GM06990 (cell line): Measurements from ENCODE around the gene TEDC1.

Source experiments
- DNase-seq: peaks from one replicate; pipeline ENCODE4 v3.0.0-alpha.2; 2011; ENCODE audit not compliant: insufficient read length; ENCODE audit errors: extremely low read depth
- H3K27me3 ChIP-seq: replicated peaks from 2 replicates; pipeline ENCODE4 v1.6.0; 2011; ENCODE audit warnings: low read length; ENCODE audit not compliant: control insufficient read depth, insufficient read depth
- H3K36me3 ChIP-seq: 2 replicates; pipeline ENCODE4 v1.5.1; 2011; ENCODE audit warnings: low read length; ENCODE audit not compliant: control insufficient read depth, insufficient read depth
- H3K4me3 ChIP-seq: replicated peaks from 2 replicates; pipeline ENCODE4 v1.5.1; 2011; ENCODE audit warnings: low read depth, mild to moderate bottlenecking, control low read depth, low read length
- TF ChIP-seq, protein P1 (sequence below): IDR thresholded peaks from 2 replicates; pipeline ENCODE4 v1.5.1; 2011; ENCODE audit warnings: low read length, control low read depth, mild to moderate bottlenecking, inconsistent platforms; ENCODE audit not compliant: insufficient read depth, poor library complexity, severe bottlenecking

TEDC1 gene

DNA sequence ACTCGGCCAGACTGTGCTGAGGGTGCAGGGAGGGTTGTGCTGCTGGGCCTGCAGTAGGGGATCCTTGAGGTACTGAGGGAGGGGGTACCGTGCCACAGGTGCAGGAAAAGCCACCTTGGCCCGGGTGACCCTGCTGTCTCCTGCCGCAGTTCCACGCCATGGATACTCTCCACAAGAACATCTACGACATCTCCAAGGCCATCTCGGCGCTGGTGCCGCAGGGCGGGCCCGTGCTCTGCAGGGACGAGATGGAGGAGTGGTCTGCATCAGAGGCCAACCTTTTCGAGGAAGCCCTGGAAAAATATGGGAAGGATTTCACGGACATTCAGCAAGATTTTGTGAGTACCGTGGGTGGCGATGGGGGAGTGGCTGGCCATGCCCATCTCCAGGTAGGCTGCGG, 30.4 kb upstream of the TEDC1 start:
- no peaks in the 10 kb centered on the region for H3K27me3 ChIP-seq
- peaks cover 27% of the 10 kb centered on the region for H3K36me3 ChIP-seq
- no peak overlapping the region for H3K4me3 ChIP-seq
- DNase-seq = no peak
- TF ChIP-seq, protein P1, sequence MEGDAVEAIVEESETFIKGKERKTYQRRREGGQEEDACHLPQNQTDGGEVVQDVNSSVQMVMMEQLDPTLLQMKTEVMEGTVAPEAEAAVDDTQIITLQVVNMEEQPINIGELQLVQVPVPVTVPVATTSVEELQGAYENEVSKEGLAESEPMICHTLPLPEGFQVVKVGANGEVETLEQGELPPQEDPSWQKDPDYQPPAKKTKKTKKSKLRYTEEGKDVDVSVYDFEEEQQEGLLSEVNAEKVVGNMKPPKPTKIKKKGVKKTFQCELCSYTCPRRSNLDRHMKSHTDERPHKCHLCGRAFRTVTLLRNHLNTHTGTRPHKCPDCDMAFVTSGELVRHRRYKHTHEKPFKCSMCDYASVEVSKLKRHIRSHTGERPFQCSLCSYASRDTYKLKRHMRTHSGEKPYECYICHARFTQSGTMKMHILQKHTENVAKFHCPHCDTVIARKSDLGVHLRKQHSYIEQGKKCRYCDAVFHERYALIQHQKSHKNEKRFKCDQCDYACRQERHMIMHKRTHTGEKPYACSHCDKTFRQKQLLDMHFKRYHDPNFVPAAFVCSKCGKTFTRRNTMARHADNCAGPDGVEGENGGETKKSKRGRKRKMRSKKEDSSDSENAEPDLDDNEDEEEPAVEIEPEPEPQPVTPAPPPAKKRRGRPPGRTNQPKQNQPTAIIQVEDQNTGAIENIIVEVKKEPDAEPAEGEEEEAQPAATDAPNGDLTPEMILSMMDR = no peak

DNA sequence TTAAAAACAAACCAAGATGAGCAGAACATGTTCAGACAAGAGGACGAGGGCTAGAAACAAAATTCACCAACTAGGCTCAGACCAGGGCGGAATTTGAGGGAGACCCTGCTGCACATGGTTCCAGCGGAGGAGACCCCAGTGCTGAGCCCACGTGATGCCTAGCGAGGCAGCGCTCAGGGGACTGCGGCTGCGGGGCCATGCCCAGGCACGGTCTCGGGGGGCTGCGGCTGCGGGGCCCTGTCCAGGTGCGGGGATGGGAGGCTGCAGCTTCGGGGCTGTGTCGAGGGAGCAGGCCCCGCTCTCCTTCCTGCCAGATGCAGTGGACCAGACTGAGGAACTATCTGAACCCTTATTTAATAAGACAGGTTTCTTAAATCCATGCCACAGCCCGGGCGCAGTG, 29.1 kb upstream of the TEDC1 start:
- TF ChIP-seq, protein P1 = no peak
- Histone ChIP-seq H3K27me3 (no peaks in the 10 kb centered on the region), H3K36me3 (peaks cover 23% of the 10 kb centered on the region), H3K4me3 (no peak overlapping the region)
- no peak for DNase-seq

DNA sequence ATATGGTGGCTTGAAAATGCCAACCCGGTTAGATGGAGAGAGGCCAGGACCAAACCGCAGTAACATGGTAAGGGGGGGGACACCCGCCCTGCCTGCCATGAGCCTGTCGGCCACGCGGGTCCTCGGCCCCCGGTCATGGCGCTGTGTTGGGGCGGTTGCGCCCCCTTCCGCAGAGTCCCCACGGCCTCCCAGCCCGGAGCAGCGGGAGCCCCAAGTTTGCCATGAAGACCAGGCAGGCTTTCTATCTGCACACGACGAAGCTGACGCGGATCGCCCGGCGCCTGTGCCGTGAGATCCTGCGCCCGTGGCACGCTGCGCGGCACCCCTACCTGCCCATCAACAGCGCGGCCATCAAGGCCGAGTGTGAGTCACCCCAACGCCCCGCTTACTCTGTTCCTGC, 26.5 kb upstream of the TEDC1 start:
- H3K27me3 ChIP-seq = no peaks in the 10 kb centered on the region
- no peak for DNase-seq
- H3K36me3 ChIP-seq = peaks cover 23% of the 10 kb centered on the region
- TF ChIP-seq, protein P1 = no peak
- no peak overlapping the region for H3K4me3 ChIP-seq

DNA sequence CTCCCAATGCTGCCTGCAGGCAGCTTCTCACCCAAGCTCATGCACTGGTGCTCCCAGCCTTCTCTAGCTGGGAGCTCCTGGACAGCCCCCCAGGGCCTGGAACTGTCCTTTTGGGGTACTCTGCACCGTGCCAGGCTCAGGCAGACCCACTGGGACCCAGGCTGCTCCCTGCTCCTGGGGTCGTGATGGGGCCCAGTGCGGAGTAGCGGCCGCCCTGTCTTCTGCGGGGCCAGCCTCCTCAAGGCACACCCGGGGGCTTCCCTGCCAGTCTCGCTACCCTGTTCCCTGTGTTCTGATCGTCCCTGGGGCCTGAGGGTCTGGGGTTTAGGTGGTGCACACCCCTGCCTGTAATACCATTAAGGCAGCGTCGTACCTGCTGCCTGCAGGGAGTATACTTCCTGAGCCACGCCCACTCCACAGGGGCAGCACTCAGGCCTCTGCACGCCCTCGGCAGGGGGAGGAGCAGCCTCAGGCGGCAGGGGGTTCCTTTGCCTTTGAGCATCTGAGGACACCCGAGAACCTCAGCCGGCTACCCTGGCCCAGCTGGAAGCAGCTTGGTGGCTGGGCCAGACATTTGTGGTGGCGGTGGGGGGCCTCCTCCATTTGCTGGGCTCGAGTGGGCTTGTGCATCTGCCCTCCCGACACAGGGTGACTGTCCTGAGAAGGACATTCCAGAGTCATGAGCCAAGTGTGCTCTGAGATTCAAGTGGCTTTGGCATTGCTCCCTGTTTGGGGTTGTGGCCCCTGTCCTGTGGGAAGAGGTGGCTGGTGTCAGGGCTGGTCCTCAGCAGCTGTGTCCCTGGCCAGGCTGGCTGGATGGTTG, 25.6 kb upstream of the TEDC1 start:
- Histone ChIP-seq H3K27me3 (no peaks in the 10 kb centered on the region), H3K36me3 (peaks cover 21% of the 10 kb centered on the region), H3K4me3 (no peak overlapping the region)

DNA sequence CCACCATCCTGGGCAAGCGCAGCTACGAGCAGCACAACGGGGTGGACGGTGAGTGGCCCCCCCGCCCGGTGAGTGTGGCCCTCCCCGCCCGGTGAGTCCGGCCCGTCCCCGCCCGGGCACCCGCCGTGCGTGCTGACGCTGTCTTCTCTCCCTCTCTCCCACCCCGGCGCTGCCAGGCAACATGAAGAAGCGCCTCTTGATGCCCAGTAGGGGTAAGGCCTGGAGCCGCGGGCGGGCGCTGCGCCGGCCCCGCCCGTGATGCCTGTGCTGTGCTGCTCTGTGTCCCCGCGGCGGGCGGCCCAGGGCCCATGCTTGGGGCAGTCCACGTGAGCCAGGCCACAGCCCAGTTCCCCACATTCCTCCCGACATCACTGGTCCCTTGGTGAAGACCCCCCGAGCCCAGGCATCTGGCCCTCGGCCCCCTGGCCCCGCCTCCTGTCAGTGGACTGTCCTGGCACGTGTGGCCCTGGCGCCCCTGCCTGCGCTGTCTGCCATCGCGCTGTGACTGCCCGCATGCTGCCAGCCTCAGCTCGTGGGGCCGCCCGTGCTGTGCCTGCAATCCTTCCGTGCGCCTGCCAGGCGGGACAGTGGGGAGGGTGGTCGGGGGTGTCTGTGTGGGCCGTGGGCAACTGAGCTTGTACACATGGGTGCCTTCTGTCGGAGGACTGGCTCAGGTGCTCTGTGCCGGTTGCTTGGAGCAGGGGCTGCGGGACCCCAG, 24.4 kb upstream of the TEDC1 start:
- TF ChIP-seq, protein P1 = no peak
- Histone ChIP-seq H3K36me3 (peaks cover 20% of the 10 kb centered on the region), H3K27me3 (no peaks in the 10 kb centered on the region), H3K4me3 (no peak overlapping the region)
- no peak for DNase-seq

More for the DNA sequence above, 25.6 kb upstream of the TEDC1 start:
- TF ChIP-seq, protein P1 = no peak
- no peak for DNase-seq
